ENCODE measurements around the gene FIZ1.
"Not testable (repeated sequence)": the region's sequence is repeated elsewhere in the genome, so short reads cannot be mapped to it uniquely, and the experiment has no call there.

GRCh38 chr19:55583897-55584296 is 15.4 kb downstream of the FIZ1 start:
- TF ChIP-seq POLR2AphosphoS5 (IDR thresholded peaks at IDR 0.05; ENCODE audit: borderline replicate concordance, low read depth, low read length); EZH2 (IDR thresholded peaks at IDR 0.05); FOXP2 (optimal IDR thresholded peaks at IDR 0.05; ENCODE audit: control extremely low read depth, extremely low read length, insufficient read depth): not testable (repeated sequence)

All from SK-N-MC (cell line).